Vagina (tissue), 2 donors: Measurements from ENCODE around the gene IL9.

Source experiments
- CTCF ChIP-seq, 3 experiments: fragments of 450-650 bp in 2 of 3; fragments of 200-600 bp in 1 of 3; sonication (generic) in 1 of 3; IDR thresholded peaks; one replicate each; pipeline ENCODE4 v1.5.1; 2017 to 2019; ENCODE audit warnings: antibody characterized with exemption in 3 of 3, mild to moderate bottlenecking in 2 of 3, moderate library complexity in 2 of 3
- POLR2A ChIP-seq, 2 donors: fragments of 450-650 bp; IDR thresholded peaks; one replicate each; pipeline ENCODE4 v1.6.1; 2017; ENCODE audit warnings: antibody characterized with exemption in 2 of 2, mild to moderate bottlenecking in 2 of 2, moderate library complexity in 2 of 2

GRCh38 chr5:135880278-135880677 lies 15.4 kb downstream of the IL9 start:
- no peak for TF ChIP-seq CTCF (IDR thresholded peaks at IDR 0.05)
- no peak for TF ChIP-seq POLR2A (IDR thresholded peaks at IDR 0.05)
